Measurements from ENCODE around the gene JARID2.

Gene JARID2

DNA sequence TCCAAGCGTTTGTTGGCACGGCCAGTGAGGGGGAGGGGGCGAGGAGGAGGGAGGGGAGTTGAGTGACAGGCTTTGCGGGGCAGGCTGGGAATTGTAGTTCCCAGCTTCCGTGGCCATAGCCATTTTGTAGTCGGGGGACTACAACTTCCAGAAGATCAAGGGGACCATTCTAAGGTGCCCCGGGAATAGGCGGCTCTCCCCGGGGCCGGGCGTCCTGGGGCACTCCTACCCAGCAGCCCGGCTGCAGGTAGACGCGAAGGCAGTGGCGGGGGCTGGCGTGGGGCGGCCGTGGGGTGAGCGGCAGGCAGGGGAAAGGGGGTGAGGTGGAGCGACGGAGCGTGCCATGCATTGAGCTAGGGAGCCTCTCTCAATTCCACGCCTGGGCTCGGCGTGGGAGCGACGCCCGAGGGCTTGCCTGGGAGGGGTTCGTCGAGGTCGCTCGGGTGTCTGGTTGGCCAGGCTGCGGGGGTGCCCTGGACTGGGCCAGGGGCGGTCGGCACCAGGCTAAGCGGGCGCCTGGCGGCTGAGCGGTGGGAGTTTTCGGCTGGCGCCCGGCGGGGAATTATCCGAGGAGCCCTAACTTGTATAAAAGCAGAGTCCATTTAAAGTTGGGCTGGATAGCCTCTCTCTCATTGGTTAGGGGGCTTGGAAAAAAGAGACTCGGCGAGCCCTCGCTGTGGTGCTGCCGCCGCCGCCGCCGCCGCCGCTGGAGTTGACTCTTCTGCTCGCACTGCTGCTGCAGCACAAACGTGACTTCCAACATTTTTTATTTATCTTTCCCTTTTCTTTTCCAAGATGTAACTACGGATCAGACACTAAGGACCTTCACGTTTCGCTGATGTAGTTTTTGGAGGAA, at the start of gene JARID2:
TSS of gene JARID2 (plus strand) at position 709 of the 856 bp plus-strand sequence. CDS start 471 bp downstream, outside the sequence.
- DNase-seq, result peak; percentile 99

DNA sequence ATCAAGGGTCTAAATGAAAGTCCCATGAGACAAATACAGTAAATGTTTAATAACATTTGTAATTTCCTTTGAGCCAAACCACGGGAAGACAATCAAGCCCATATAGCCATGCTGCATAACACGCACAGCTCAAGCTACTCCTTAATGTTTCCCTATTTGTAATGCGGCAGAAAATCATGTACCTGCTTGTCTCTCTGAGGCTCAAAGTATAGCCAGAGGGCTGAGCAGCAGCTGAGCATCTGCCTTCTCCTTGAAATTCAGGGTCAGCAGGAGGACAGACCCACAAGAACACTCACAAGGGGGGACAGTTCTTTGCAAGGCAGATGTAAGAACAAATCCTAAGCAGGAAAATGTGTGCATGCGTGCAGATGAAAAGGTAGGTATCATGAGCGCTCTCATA, 45.8 kb upstream of the JARID2 start:
- no peak for DNase-seq

DNA sequence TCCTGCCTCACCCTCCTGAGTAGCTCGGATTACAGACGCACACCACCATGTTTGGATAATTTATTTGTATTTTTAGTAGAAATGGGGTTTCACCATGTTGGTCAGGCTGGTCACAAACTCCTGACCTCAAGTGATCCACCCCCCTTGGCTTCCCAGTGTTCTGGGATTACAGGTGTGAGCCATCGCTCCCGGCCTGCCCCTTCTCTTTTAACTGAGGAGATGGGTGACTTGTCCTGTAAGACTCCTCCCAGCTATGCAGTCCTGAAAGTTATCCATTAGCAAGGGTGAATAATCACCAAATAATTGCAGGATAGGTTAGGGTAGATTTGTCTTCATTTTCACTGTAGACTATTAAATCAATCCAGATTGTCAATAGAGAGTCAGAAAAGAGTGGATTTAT, 40.5 kb upstream of the JARID2 start:
- no peak for DNase-seq

DNA sequence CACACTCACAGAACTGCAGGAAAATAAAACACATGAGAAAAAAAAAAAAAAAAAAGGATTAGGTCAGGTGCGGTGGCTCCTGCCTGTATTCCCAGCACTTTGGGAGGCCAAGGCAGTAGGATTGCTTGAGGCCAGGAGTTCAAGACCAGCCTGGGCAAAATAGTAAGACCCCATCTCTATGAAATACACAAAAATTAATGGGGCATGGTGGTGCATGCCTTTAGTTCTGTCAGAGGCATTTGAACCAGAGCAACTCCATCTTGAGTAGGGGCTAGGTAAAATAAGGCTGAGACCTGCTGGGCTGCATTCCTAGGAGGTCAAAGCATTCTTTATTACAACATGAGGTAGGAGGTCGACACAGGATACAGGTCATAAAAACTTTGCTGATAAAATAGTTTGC, 39.0 kb upstream of the JARID2 start:
- DNase-seq, result no peak

DNA sequence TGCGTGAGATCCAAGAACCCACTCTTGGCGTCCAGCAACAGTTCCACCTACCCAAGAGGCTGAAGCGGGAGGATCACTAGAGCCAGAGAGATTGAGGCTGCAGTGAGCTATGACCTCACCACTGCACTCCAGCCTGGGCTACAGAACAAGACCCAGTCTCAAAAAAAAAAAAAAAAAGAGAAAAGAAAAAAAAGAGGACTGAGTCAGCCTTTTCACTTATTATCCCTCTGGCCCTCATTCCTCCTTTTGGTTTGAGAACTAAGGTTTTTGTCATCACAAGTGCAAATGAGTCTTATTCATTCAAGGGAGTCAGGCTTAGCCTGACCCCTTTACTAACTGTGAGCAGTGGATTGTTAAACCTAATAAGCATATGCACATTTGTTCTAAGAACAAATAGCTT, 37.9 kb upstream of the JARID2 start:
- no peak for DNase-seq

DNA sequence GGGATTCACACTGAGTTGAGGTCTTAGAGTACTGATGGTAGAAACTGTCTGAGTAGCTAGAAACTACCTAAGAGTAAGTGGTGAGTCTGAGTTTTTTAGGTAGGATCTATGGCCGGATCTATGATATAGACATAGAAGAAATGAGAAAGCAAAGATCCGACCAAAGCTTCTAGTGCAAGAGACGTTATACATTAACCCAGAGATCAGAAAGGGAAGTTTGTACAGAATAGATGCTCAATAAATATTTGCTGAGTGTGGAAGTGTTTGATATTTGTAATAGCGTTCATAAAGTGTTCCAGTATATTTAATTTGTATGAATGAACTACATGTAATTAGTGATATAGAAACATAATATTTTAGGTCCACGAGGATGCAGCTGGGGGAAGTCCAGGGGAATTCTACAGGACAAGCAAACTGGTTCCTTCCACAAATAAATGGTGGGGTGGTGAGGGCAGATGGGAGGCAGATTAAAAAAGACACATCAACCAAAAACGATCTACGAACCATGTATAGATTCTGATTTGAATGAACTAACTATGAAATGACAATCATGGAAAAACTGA, 31.9 kb upstream of the JARID2 start:
- no peak for DNase-seq

DNA sequence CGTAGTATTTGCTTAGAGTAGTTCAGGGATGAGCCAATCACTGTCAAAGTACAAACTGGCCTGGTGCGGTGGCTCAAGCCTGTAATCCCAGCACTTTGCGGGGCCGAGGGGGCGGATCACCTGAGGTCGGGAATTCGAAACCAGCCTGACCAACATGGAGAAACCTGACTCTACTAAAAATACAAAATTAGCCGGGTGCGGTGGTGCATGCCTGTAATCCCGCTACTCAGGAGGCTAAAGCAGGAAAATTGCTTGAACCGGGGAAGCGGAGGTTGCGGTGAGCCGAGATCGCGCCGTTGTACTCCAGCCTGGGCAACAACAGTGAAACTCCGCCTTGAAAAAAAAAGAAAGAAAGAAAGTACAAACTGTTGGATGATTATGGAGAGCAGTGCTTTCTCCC, 27.5 kb upstream of the JARID2 start:
- DNase-seq, result no peak

DNA sequence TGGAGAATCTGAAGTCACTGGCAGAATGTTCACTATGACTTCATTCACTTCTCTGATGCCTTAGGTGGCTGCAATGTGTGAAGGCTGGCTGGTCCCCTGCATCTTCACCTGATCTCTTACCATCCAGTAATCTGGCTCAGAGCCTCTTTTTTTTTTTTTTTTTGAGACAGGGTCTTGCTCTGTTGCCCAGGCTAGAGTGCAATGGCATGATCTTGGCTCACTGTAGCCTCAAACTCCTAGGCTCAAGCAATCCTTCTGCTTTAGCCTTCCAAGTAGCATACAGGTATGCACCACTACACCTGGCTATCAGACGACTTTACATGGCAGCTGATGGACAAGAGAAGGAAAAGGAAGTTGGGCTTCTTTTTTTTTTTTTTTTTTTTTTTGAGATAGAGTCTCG, 25.8 kb upstream of the JARID2 start:
- no peak for DNase-seq

DNA sequence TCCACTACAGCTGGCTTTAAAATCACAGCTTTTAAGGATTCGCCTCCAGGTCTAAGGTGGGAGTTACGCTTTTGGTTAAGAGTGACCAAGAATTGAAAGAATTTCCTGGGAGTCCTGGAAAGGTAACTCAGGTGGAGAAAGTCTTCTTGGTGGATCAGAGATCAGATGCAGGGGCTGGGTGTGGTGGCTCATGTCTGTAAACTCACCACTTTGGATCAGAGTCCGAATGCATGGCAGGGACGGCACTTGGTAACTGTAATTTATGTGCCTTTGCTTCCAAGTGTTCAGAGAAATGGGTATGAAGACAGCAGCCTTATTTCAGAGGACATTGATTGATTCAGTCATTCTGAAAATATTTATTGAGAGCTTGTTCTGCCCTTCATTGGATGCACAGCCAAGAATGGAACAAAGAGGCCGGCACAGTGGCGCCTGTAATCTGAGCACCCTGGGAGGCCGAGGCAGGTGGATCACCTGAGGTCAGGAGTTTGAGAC, 18.0 kb upstream of the JARID2 start:
- DNase-seq, result no peak

DNA sequence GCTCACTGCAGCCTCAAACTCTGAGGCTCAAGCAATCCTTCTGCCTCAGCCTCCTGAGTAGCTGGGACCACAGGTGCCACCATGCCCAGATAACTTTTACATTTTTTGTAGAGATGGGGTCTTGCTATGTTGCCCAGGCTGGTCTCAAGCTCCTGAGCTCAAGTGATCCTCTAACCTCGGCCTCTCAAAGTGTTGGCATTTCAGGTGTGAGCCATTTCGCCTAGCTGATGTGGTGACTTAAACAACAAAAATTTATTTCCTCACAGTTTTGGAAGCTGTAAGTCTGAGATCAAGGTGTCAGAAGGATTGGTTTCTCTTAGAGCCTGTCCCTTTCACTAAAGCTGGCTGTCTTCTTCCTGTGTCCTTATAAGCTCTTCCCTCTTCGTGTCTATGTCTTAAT, 15.0 kb upstream of the JARID2 start:
- no peak for DNase-seq

DNA sequence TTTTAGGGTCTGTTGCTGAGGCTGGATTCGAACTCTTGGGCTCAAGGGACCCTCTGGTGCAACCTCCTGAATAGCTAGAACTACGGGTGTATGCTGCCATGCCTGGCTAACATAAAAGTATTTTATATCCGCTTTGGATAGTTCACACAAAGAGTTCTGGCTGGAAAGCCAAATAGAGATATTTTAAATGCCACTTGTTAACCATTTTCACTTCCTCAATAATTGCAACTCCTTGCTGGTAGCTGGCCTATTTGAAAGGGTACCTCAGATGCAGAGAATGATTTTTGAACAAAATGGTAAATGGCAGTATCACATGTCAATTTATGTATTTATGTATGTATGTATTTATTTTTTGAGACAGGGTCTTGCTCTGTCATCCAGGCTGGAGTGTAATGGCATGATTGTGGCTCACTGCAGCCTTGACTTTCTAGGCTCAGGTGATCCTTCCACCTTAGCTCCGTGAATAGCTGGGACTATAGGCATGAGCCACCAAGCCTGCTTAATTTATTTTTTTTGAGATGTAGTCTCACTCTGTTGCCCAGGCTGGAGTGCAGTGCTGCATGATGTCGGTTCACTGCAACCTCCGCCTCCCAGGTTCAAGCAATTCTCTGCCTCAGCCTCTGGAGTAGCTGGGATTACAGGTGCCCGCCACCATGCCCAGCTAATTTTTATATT, 12.9 kb upstream of the JARID2 start:
- no peak for DNase-seq

DNA sequence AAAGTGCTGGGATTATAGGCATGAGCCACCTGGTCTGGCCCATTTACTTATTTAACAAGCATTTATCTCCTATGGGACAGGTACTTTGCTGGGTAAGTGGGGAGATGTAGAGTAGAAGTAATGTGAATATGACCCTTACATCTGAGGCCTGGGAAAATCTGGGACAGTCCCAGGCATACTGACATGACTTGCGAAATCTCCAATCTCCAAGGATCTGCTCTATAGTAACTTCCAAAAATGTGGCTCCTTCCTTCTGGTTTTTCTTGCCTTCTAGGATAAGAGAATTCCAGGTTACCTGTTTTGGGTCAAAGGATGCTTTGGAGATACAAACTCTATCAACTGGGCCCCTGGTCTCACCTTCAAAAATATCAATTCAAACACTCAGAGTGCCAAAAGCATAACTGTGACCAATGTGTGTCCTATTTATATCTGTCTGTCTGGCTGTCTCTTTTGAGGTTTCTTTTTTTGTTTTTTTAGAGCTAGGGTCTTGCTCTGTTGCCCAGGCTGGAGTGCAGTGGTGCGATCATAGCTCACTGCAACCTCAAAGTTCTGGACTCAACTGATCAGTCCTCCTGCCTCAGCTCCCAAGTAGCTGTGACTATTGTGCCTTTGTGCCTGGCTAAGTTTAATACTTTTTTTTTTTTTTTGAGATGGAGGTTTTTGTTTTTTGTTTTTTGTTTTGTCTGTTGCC, 11.7 kb upstream of the JARID2 start:
- DNase-seq, result no peak

DNA sequence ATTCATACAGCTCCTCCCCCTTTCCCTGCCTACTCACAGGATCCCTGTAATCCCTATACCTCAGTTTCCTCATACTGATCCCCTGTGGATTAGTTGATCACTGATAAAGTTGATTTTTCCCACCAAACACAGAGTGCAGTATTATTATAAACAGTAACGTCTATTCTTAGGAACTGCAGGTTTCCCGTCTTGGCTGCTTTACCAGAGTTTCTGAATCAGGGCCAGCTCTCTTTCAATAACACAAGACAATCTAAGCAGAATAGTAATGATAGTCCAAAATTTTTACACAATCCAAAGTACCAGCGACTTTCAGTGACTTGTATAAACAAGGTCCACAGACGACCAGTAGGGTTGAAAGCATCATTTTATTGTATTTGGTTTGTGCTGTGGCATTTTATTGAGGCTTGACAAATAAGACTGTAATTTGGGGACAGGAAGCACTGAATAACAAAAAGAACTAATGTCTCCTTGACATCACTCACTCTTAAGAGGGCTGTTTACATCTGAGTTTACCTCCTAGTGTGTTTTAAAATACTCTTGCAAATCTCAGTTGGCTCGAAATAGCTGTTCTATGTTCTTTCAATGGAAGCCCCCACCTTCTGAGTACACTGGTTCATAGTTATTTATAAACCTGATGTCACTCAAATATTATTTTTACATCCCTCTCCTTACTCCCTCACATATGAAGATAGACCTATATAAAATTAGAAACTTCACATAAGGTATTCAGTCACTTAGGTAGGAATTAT, 6.1 kb upstream of the JARID2 start:
- DNase-seq, result no peak

DNA sequence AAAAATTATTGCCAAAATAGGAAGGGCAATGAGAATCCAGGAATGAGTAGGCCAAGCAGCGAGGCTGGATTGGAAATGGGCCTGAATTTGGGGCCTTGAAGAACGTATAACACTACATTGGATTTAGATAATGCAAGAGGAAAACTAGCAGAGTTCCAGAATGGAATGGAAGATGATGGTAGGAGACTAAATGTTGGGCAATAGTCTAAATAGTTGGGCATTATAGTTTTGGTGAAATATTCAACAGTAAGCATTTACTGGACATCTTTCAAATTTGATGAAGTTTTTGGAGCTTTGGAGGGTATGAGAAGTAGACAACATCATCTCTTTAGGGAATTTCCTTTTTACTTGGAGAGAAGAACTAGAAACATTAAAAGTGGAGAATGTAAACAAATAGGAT, 3.4 kb upstream of the JARID2 start:
- no peak for DNase-seq

DNA sequence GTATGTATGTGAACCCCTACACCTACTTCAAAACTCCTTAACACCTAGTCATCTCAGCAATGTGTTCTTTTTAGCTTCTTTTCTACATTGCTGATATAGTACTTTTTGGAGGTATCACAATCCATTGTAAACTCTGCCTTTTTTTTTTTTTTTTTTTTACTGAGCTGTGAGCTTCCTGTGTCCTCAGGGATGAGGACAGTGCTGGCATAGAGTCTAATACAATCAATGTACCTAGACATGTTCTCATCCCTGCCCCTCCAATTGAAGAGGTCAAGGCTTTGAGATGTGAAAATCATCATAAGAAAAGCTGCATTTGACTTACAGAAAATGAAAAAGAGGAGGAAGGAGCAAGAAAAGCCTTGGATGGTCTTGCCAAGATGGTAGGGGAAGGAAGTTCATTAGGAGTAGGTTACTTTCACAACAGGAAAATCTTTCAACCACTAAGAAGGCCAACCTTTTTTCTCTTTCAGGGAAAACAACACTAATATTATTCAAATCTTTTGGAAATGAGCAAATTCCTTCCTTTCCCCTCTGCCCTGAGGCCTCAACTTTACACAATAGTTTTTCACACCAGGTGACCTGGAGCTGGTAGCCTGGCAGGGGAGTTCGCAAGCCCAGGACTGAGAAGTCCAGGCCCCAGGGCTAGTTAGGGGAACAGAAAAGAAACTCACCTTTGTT, 2.8 kb upstream of the JARID2 start:
- DNase-seq, result no peak

DNA sequence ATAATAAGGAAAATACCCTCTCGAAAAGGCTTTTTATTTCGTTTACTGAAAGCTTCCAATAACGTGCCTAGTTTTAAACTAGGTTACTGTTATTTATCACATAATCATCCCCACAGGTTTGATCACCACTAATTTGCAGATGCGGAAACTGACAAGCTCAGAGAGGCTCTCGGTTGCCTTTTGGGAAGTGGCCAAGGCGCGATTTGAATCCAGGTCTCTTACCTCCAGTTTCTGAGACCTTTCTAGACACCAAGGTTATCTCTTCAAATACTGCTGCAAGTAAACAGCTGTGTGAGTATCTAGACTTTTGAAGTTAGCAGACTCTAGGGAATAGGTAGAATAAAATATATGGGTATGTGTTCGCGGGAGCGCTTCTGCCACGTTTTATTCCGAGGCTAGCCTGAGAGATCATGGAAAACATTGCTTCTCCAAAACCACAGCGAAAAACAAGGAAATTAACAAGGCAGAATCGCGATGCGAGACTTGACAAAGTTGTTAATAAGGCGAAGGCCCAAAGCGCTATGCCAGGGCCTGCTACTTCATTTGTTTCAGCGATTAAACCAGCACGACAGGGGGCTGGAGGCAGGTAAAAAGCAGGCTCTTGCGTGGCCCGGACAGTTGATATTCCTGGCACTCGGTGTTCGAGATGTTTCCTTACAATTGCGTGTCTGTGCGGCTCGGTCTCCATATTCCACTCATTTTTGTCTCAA, 1.8 kb upstream of the JARID2 start:
- no peak for DNase-seq

DNA sequence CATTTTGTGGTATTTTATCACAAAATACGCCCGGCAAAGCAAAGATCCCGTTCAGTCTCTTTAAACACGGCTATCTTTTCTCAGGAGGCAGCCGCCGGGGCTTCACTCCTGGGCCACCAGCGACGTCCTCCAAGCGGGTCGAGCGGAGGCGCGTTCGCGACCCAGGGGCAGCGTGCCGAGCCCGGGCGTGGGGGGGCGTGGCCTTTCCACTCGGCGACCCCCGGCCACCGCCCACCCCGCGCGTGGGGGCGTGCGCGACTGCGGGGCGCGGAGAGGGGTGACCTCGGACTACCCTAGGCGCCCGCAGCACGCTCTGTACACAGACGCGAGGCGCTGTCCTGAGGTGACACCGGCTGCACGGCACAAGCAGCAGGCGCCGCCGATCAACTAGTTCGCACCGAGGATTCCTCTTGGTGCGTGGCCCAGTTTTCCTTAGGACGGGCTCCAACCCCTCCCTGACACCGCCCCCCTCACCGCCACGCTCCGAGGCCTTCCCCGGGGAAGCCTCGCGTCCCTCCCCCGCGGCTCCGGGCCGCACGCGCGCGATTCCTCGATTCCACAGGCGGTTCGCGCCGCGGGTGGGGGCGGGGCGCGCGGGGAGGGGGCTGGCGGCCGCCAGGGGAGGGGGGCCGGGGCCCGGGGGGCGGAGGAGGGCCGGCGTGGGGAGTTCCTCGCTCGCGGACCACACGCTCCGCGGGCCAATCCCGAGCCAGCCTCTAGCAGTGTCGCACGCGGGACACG, 1.1 kb upstream of the JARID2 start:
- peak; percentile 86 for DNase-seq

DNA sequence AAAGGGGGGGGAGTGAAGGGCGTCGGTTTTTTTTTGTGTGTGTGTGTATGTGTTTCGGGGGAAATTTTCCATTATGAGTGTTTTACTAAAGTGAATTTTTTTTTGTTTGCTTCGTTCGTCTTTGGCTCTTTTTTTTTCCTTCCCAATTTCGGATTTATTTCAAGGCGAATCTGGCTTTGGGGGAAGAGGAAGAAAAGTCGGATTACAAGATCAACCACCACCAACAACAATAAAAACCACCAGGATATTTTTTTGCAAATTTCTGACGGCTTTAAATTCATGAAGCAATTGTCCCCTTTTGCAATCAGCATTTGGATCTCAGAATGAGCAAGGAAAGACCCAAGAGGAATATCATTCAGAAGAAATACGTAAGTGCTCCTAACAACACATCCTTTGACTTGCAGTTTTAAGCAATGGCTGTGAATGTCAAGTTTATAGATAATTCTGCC, 372 bp downstream of the JARID2 start:
- DNase-seq, result no peak

DNA sequence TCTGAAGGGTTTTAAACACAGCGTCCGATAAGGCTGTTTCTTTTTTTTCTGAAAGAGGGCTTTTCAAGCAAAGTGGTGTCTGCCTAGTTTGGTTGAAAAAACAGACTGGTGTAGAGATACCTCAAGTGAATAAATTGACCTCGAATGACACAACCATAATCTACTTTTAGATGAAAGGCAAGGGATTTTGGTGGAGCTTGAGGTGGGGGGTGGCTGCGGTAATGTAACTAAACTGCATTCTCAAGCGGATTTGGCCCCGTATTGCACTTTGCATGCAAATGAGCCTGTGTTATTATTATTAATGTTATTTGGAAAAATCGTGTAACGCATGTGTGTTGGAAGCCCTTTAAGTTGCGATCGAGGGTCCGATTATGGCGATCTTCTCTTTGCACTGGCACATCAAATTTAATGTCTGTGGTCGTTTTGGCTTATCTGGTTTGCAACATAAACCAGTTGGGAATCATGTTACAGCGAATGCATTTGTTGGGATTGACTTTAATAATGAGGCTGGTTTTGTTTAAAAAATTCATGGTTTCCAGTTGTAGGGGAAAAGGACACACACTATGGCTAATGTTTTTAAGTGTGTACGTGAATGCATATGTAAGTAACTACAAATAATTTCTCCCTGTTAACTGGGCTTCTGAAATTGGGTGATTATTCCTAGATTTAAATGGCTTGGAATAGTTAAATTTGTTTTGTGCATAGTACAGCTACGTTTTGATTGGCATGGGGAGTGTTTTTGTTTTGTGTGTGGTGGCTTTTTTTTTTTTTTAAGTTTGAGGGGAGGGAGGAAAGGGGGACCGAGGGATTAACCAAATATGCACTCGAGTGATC, 1.0 kb downstream of the JARID2 start:
- DNase-seq, result peak; percentile 65
